ENCODE data around the gene NLRP3.
"Not testable (repeated sequence)": the region's sequence is repeated elsewhere in the genome, so short reads cannot be mapped to it uniquely, and the experiment has no call there.

NLRP3 gene

GRCh38 chr1:247471445-247472016 lies 55.6 kb downstream of the NLRP3 start:
- no peak for DNase-seq

- DNase-seq, result no peak
Measured at GRCh38 chr1:247472035-247472434, 56.1 kb downstream of the NLRP3 start.

GRCh38 chr1:247474367-247474766 lies 58.4 kb downstream of the NLRP3 start:
- DNase-seq, result no peak

GRCh38 chr1:247475793-247476192 lies 59.8 kb downstream of the NLRP3 start:
- DNase-seq, result no peak

GRCh38 chr1:247476328-247477058 lies 60.5 kb downstream of the NLRP3 start:
- DNase-seq, result not testable (repeated sequence)

GRCh38 chr1:247482747-247483146 lies 66.8 kb downstream of the NLRP3 start:
- DNase-seq, result no peak

GRCh38 chr1:247487057-247487456 lies 71.1 kb downstream of the NLRP3 start:
- peak; percentile 82 for DNase-seq

GRCh38 chr1:247491328-247491727 lies 75.4 kb downstream of the NLRP3 start:
- DNase-seq, result no peak

- no peak for DNase-seq
Measured at GRCh38 chr1:247493106-247493505, 77.1 kb downstream of the NLRP3 start.

GRCh38 chr1:247494767-247495166 lies 78.8 kb downstream of the NLRP3 start:
- peak; percentile 92 for DNase-seq

- DNase-seq, result no peak
Measured at GRCh38 chr1:247496581-247497285, 80.8 kb downstream of the NLRP3 start.
